Adipose tissue (tissue), 3 donors: ENCODE data around the gene ITPRIP. TPM values are rescaled to one million over a fixed set of nuclear protein-coding genes. Genes with fewer than 3 reads are reported as not detected.

Experiments used
- H3K27ac ChIP-seq: one replicate; pipeline ENCODE4 v1.5.1; 2013; ENCODE audit warnings: low read depth, low read length
- WGBS, 3 donors: extraction: QIAGEN DNeasy Blood & Tissue Kit; methylation state at CpG; one replicate each; pipeline ENCODE4 v1.1.7; 2013; 5-methylcytosine and 5-hydroxymethylcytosine counted together
- polyA plus RNA-seq, 3 donors: library from polyadenylated mRNA; stranded (reverse); fragments of 200-250 nt; gene quantifications; one replicate each; pipeline ENCODE4 v1.2.3, GENCODE V29; 2013
- donor health status: healthy with polysubstance abuse.
- donor health status: Bipolar disorder and iron deficiency.
- donor health status: healthy.

The ITPRIP gene
- polyA plus RNA-seq, 3 donors, result 4.6 to 35.0 (median 7.6) TPM

DNA sequence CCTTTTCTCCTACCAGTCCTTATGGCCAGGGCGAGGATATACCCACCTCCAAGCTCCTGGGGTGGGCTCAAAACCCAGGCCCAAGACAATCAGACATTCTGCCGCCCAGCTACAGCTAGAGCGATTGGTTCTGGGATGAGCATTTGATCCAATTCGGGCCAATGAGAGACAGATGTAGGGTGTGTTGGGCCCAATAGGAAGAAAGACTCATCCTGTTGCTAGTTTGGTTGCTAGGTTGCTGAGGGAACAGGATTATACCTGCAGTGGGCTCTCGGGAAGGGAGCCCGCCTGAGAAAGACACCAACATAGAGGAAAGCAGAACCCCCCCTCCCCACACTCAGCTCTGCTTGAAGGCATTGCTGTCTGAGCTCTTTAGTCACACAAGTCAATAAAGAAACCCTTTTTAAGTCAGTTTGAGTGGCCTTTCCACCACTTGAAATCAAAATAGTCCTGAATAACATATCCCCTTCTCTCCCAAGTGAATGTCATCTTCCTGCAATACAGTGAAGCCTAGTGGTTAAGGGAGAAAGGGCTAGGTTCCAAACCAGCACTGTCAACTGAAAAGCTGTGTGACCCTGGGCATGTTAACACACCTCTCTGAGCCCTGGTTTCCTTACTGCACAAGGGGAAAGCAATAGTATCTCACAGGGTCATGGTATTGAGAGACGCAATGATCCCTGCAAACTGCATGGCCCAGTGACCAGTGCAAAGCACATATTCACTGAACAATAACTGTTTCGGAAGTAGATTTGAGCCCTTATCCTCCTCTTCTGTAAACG lies 21.8 kb downstream of the ITPRIP start:
- no peak overlapping the region for H3K27ac ChIP-seq
- 87 to 94% (median 91%) methylated on average over 9 of the region's 9 CpGs for WGBS, 3 donors

DNA sequence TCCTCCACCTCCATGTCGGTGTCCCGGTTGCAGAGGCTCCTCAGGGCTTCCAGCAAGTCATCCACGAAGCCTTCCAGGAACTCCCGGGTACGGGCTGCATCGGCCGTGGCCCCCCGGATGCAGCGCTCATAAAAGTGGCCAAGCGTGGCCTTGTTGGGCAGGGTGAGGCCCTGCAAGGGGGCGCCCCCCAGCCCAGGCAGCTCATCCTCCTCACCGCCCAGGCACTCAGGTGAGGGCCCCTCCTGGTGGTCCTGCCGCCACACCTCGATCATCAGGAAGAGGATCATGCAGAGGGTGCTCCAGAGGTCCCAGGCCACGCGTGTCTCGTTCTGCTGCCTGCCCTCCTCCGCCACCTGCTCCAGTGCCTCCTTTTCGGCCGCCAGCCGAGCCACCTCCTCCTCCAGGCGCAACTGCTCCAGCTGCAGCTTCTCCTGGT lies 22.8 kb downstream of the ITPRIP start:
- no peak overlapping the region for H3K27ac ChIP-seq
- 97 to 98% (median 98%) methylated on average over 20 to 22 of the region's 22 CpGs for WGBS, 3 donors

DNA sequence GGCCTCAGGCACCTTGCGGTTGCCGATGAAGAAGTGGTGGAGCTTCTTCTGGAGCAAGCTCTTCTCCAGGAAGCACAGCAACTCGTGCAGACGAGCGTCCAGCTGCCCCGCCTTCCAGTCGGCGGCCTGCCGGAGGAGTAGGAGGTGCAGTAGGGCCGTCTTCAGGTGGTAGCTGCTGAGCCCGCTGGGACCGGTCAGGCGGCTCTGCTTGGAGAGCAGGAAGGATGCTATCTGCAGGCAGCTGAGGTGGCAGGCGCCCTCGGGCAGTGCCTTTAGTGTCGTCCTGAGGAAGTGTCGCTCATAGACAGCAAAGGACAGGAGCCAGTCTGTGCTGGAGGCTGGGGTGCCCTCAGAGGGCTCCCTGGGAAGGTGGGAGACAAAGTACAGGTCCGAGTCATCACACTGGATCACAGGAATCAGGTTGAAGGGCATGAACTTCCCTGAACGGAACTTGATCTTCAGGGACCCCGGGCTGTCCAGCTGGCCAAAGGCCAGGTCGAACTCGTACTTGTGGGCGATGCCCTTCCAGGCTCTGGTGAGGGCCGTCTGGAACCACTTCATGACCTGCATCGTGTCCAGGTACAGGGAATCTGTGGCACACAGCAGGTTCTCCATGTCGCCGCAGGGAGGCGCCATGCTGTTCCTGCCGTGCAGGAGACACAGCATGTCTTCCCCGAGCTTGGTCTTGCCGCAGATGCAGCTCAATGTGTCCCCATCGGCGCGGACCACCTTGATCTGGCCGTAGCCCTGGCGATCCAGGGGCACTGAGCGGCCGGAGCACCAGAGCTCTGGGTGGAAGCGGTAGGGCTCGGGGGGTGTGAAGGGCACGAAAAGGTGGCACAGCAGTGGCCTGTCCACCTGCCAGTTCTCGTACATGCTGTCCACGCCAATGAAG lies 23.4 kb downstream of the ITPRIP start:
- 90 to 93% (median 91%) methylated on average over 43 of the region's 43 CpGs for WGBS, 3 donors
- H3K27ac ChIP-seq, result no peak overlapping the region

DNA sequence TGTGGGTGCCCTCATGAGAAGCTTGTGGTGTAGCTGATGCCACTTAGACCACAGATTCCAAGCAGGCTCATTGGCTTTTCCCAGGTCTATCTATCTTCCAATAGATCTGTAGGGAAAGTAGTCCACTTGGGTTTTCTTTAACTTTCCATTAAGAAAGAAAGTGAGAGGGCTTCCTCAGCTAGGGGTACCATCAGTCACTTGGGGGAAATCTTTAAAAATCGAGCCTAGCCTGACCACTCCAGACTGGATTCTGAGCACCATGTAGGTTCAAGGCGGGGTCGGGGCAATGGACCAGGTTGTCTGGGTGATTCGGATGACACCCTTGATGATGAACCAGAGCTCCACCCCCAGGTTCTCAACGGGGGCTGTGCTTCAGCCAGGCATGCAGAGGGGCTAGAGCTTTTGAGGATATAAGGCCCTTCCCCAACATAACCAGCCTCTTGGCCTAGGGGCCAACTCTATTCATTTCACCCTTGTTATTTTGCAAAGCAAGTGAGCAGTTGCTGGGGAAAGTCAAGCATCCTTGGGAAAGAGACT lies 27.0 kb downstream of the ITPRIP start:
- WGBS, 3 donors, result 85 to 88% (median 87%) methylated on average over 5 of the region's 5 CpGs
- peak overlapping the region; percentile 63 for H3K27ac ChIP-seq

DNA sequence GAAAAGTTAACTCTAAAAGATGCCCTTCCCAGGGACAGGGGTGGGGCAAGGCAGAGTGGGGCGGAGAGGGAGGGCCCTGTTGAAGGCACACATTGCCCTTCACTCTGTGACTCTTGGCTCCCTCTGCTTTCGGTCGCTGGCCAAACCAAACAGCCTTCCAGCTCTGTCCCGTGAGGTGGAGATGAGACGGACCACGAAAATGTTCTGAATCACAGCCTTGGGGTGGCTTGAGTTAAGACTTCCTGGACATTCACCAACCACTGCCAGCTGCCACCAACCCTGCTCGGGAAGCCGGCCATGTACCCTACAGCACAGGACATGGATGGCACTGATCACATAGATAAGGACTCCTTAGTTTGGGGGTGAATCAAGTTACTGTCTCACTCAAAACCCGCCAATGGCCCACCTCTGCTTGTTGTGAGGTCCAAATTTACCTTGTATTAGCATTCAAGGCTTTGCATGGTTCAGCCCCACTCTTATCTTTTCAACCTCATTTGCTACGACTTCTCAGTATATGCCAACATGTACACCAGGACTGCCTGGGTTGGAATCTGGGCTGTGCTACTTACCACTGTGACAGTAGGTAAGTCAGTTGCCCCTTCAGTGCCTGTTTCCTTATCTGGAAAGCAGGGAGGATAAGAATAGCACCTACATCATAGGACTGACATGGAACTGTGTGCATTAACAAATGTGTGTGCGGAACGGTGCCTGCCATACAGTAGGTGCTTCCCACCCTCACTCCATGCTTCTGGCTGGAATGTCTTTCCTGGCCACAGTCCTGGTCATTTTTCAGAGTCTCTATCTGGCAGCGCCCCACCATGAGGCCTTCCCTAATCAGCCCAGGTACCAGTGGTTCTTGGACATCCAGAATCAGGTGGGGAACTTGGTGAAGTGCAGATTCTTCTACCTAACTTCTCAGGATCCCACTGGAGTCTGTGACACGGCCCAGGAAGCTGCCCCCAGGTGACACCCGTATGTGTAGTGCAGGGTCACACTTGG lies 28.0 kb downstream of the ITPRIP start:
- H3K27ac ChIP-seq, result no peak overlapping the region
- WGBS, 3 donors, result 75 to 79% (median 77%) methylated on average over 15 of the region's 15 CpGs

DNA sequence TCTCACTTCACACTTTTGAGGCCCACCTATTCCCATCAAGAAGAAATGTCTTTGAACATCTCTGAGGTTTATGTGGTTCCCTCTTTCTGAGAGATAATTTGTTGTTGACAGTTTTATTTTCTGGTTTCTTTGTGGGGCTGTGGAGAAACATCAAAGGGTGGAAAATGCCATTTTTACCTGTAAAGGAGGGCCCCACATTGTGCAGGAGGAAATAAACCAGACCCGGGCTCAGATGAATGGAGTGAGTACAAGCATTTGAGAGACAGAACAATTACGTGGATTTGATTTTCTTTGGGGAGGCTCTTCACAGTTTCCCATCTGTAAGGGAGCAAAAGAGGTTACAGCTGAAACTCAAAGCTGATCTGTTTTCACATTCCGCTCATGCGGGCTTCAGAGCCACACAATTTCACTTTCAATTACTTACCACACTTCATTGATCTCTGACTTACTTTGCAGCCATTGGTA lies 29.8 kb downstream of the ITPRIP start:
- WGBS, 3 donors, result 55 to 88% (median 79%) methylated on average over 4 of the region's 4 CpGs
- H3K27ac ChIP-seq, result no peak overlapping the region

DNA sequence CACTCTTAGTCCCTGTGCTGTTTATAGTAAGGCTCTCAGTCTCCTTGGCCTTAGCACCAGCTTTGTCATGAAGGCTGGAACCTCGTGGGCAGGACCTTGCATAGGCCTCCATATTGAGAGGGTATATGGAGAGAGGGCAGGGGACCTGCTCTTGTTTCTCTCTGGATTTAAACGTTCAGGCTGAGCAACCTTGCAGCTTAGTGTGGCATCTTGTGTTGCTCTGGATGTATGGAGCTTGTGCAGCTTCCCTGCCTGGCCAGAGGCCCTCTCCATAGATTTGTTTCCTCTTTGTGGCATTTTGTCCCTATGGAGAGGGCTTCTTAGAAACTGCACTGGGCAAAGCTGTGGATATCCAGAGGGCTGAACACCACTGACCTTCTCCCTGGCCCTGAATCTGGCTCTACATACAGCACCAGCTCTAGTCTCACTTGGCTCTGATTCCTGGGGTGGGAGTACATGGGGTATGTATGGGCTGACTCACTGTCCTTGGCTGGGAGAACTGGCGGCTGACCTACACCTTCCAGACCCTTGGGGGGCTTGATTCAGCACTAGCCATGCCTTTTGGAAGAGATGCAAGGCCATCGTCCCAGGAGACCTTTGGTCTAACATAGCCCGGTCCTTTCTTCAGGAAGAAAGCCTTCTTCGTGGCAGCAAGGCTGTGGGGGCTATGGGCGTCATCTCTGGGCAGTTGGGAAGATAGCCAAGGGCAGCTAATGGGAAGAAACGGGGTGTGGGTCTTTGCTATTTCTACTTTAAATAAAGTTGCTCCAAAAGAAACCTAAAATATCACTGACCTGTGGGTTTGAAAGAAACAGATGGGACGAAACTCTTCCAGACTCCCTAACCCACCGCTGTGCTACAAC lies 30.5 kb downstream of the ITPRIP start:
- H3K27ac ChIP-seq, result no peak overlapping the region
- WGBS, 3 donors, result 68 to 74% (median 70%) methylated on average over 10 of the region's 10 CpGs

DNA sequence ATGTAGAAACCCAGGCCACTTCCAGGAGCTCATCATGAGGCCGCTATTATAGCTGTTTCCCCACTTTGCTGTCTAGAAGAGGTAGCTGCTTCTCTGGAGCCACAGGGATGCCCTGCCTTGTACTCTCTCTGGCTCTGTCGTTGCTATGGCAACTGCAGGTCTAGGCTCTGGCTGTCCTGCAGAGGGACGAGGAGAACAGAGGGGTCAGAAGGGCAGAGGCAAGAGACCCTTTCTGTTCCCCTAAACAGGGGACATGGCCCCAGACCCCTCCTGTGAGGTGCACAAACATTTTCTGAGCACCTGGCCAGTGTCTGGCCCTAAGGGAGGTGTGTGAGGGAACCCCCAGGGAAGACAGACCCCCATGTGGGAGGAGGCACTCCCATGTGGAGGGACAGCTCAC lies 31.4 kb downstream of the ITPRIP start:
- WGBS, 3 donors, result 69 to 90% (median 78%) methylated on average over 3 of the region's 3 CpGs
- H3K27ac ChIP-seq, result no peak overlapping the region

DNA sequence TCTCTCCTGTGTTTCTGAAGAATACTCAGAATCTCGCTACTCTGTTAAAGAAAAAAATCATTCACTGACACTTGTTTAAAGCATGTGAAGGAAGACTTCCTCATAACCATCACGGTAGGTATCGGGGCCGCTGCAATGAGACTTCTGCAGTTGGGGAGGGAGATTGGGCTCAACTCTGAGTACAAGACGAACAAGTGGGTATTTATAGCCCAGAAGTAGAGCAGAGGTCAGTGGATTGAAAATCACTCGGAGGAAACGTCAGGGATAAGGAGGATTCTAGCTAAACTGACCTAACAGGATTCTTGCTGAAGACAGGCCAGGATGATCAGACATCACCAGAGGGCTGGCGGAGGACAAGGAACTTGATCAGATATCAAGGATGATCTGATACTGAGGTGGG lies 33.3 kb downstream of the ITPRIP start:
- WGBS, 3 donors, result 58 to 73% (median 70%) methylated on average over 8 of the region's 8 CpGs
- no peak overlapping the region for H3K27ac ChIP-seq

DNA sequence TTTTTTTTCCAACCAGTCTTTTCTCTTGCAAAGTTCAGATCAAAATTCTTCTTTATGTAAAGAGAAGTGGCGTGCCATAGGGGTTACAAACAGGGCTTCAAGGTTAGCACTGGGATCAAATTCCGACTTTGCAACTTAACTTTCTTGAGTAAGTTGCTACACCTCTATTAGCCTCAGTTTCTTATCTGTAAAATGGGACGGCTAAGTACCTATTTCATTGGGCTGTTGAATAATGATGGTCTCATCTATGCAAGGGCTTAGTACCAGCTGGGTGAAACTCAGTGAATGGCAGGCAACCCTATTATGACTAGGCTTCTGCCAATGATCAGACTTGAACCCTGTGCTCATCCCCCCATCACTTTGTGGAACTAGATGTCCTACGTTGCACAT lies 33.9 kb downstream of the ITPRIP start:
- H3K27ac ChIP-seq, result no peak overlapping the region
- 89 to 94% (median 92%) methylated on average over 4 of the region's 4 CpGs for WGBS, 3 donors

DNA sequence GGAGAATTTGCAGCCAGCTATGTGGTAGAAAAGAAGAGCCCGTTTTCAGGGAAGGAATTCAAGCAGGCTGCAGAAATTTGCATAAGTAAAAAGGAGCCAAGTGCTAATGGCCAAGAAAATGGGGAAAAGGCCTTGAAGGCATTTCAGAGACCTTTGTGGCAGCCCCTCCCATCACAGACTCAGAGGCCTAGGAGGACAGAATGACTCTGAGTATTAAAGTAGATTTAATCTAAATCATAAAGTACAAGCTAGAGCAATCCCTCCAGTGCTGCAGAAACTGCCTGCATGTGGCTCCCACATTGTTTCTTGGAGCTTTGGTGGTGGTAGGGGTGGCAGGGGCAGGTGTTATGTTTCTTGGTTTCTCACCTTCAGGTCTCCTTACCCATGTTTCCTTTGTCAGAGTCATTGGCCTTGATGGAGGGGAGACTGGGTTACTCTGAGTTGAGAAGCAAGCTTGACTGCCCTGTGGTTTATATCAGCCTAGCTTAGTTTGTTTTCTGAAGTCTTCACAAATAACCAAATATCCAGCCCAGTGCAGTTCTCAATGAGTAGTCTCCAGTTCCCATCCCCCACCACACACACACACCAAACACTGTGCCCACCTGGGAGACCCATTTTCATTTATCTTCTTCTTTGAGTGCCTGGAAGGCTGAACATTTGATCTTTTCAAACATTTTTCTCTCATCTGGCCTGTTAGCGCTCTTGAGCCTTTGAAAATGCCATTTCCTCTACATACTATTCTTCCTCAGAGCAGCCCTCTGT lies 34.5 kb downstream of the ITPRIP start:
- H3K27ac ChIP-seq, result no peak overlapping the region
- 46 to 52% (median 48%) methylated on average over 2 of the region's 2 CpGs for WGBS, 3 donors

DNA sequence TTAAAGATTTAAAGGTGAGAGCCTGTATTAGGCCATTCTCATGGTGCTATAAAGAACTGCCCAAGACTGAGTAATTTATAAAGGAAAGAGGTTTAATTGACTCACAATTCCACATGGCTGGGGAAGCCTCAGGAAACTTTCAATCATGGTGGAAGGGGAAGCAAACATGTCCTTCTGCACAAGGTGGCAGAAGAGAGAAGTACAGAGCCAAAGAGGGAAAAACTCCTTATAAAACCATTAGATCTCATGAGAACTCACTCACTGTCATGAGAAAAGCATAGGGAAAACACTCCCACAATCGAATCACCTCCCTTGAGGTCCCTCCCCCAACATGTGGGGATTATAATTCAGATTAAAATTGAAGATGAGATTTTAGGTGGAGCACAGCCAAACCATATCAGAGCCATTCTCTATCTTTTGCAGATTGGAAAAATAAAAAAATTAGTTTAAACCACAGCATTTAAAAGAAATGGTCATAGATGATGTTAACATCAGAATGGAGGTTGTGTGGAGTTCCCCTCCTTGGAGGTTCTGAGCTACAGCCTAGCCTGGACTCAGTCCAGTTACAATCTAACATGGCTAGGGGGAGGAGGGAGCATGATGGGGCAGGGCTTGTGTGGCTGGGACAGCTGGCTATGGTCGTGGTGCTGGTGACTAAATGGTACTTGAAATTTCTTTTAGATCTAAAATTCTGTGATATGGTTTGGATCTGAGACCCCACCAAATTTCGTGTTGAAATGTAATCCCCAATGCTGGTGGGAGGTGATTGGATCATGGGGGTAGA lies 36.2 kb downstream of the ITPRIP start:
- no peak overlapping the region for H3K27ac ChIP-seq
- WGBS, 3 donors, result 68 to 81% (median 74%) methylated on average over 3 of the region's 3 CpGs

DNA sequence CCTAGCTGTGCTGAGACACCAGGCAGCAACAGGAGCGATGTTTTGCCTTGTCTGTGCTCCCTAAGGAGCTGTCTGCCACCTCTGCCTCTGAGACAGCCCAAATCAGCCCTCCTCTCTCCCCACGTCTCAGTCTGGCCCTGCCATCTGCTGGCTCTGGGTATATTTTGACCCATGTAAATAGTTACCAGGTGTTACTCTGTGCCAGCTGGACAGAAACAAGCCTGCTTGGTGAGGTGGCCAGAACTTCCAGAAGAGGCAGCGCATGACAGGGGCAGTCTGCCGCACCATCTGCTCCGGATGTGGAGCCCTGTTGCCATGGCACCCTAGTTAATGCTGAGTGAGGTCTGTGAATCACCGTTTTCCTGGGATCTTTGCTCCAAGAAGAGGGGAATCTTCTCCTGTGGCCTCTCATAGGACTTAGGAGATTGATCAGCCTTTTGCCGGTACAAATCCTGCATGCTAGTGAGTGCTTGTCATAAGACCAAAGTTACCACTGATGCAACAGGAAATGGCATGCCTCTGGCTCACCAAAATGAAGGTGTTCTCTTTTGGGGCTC lies 37.5 kb downstream of the ITPRIP start:
- no peak overlapping the region for H3K27ac ChIP-seq
- WGBS, 3 donors, result 29 to 52% (median 37%) methylated on average over 7 of the region's 7 CpGs

DNA sequence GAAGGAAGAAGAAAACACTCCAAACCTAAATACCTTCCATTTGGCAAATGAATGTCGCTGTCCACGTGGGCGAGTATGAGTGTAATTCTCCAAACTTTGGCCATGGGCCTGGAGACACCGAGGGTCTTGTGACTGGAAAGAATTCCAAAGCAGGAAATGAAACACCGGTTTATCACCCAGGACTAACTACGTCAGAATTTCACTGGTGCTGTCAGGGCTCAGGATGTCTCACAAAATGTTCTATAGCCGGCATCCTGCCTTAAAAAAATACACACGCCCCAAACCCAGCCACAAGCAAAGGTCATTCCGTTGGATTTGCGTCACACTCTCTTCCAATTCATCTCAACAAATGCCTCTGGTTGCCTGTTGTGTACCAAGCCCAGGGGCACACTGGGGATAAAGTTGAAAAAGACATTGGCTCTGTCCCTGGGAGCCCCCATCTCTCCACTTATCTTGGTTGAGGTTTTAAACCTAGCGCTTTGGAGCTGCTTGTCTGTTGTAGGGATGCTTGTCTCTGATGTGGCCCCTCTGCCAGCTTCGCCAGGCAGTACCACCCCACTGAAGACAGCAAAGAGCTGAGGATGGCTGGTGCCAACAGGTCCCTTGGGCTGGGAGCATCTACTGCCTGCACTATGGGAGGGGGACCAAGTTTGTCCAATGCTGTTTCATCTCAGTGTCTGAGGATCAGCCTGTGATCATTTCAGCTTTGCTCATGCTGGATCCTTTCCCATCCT lies 38.1 kb downstream of the ITPRIP start:
- H3K27ac ChIP-seq, result no peak overlapping the region
- 60 to 80% (median 63%) methylated on average over 12 of the region's 12 CpGs for WGBS, 3 donors
